Dedifferentiated amniotic fluid mesenchymal stem cell (primary cell): ENCODE measurements around the gene TBC1D9B.
"Not testable (repeated sequence)": the region's sequence is repeated elsewhere in the genome, so short reads cannot be mapped to it uniquely, and the experiment has no call there.

Experiments used
- DNase-seq: peaks from one replicate; pipeline ENCODE4 v3.0.0-alpha.2; 2016; ENCODE audit errors: extremely low spot score

Gene TBC1D9B

DNA sequence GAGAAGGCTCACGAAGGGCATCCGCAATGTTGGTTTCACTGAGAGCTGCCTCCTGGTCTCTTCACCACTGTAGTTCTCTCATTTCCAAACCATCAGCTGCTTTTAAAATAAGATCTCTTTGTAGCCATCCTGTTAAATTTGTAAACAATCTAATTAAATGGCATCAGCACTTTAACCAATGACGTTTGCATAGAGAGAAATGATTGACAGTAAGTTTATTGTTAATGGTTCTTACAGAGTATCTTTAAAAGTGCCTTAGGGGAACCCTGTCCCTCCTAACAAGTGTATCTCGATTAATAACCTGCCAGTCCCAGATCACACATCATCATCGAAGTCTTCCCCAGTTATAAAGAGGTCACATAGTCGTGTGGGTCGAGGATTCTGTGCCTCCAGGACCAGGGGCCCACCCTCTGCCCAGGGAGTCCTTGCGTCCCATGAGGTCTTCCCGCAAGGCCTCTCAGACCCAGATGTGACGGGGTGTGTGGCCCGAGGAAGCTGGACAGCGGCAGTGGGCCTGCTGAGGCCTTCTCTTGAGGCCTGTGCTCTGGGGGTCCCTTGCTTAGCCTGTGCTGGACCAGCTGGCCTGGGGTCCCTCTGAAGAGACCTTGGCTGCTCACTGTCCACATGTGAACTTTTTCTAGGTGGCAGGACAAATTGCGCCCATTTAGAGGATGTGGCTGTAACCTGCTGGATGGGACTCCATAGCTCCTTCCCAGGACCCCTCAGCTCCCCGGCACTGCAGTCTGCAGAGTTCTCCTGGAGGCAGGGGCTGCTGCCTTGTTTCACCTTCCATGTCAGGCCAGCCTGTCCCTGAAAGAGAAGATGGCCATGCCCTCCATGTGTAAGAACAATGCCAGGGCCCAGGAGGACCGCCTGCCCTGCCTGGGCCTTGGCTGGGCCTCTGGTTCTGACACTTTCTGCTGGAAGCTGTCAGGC, 70.4 kb downstream of the TBC1D9B start:
- DNase-seq, result no peak

DNA sequence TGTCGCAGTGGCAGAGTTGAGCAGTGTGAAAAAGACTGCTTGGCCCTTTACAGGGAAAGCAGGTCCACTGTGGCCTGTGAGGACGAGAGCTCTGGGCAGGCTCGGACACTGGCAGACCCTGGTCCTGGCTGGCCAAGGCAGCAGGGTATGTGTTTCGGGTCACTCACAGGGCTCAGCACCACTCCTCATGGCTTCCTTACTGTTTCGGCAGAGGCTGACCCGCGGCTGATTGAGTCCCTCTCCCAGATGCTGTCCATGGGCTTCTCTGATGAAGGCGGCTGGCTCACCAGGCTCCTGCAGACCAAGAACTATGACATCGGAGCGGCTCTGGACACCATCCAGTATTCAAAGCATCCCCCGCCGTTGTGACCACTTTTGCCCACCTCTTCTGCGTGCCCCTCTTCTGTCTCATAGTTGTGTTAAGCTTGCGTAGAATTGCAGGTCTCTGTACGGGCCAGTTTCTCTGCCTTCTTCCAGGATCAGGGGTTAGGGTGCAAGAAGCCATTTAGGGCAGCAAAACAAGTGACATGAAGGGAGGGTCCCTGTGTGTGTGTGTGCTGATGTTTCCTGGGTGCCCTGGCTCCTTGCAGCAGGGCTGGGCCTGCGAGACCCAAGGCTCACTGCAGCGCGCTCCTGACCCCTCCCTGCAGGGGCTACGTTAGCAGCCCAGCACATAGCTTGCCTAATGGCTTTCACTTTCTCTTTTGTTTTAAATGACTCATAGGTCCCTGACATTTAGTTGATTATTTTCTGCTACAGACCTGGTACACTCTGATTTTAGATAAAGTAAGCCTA, 71.3 kb downstream of the TBC1D9B start:
- no peak for DNase-seq

DNA sequence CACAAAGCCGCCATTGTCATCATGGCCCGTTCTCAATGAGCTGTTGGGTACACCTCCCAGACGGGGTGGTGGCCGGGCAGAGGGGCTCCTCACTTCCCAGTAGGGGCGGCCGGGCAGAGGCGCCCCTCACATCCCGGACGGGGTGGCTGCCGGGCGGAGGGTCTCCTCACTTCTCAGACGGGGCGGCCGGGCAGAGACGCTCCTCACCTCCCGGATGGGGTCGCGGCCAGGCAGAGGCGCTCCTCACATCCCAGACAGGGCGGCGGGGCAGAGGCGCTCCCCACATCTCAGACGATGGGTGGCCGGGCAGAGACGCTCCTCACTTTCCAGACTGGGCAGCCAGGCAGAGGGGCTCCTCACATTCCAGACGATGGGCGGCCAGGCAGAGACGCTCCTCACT, 72.8 kb downstream of the TBC1D9B start:
- not testable (repeated sequence) for DNase-seq

DNA sequence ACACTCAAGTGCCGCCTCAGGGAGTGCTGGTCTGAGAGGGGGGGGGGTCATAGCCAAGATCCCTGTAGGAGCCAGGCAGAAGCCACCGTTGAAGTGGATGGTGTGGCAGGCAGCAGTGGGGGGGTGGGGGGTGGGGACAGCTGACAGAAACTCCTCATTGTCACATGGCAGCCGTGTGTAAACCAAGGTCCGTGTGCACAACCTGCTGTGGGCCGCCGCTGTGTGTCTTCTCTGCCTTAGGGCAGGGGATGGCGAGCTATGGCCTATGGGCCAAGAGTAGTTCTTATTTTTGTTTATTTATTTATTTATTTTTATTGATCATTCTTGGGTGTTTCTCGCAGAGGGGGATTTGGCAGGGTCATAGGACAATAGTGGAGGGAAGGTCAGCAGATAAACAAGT, 73.6 kb downstream of the TBC1D9B start:
- no peak for DNase-seq

- DNase-seq, result no peak
These were observed 74.0 kb downstream of the TBC1D9B start for GRCh38 chr5:179833709-179834070.

DNA sequence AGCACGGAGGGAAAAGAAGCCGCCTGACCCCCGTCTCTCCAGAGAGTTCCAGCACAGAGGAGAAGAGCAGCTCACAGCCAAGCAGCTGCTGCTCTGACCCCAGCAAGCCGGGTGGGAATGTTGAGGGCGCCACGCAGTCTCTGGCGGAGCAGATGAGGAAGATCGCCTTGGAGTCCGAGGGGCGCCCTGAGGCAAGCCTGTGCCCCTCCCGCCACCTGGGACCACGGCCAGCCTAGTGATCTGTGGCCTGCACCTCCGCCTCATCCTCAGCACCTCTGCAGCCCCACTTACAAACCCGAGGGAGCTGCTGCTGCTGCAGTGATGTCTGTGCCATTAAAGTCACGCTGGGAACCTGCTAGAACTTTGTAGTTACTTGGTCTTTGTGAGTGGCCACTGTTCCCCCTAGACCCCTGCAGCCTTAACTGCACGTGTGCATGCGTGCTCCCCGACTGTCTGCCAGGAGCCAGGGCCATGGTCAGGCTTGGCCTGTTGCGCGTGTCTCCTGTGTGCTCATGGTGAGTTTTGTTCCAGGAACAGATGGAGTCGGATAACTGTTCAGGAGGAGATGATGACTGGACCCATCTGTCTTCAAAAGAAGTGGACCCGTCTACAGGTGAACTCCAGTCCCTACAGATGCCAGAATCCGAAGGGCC, 74.5 kb downstream of the TBC1D9B start:
- no peak for DNase-seq

- DNase-seq, result no peak
These were observed 75.5 kb downstream of the TBC1D9B start for GRCh38 chr5:179832039-179832745.

- no peak for DNase-seq
These were observed 76.8 kb downstream of the TBC1D9B start for GRCh38 chr5:179830818-179831468.

- no peak for DNase-seq
These were observed 77.8 kb downstream of the TBC1D9B start for GRCh38 chr5:179829732-179830435.

- no peak for DNase-seq
These were observed 78.8 kb downstream of the TBC1D9B start for GRCh38 chr5:179828756-179829421.

- no peak for DNase-seq
These were observed 80.0 kb downstream of the TBC1D9B start for GRCh38 chr5:179827680-179828079.

- DNase-seq, result no peak
These were observed 82.0 kb downstream of the TBC1D9B start for GRCh38 chr5:179825655-179826182.

DNA sequence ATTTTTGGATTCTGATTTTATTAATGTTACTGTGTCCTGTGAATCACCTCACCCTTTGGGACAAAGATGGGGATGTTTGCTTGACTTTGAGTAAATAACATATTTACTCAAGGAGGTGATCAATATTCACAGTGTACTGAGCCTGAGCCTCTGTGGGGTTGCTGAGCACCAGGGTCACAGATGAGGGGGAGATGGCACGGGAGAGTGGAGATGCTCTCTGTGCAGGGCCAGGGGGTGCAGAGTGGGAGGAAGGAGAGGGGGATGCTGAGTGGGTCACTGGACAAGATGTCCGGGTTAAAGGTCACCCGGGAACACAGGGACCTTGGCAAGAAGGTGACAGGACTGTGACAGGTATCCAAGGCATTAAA, 83.0 kb downstream of the TBC1D9B start:
- no peak for DNase-seq

DNA sequence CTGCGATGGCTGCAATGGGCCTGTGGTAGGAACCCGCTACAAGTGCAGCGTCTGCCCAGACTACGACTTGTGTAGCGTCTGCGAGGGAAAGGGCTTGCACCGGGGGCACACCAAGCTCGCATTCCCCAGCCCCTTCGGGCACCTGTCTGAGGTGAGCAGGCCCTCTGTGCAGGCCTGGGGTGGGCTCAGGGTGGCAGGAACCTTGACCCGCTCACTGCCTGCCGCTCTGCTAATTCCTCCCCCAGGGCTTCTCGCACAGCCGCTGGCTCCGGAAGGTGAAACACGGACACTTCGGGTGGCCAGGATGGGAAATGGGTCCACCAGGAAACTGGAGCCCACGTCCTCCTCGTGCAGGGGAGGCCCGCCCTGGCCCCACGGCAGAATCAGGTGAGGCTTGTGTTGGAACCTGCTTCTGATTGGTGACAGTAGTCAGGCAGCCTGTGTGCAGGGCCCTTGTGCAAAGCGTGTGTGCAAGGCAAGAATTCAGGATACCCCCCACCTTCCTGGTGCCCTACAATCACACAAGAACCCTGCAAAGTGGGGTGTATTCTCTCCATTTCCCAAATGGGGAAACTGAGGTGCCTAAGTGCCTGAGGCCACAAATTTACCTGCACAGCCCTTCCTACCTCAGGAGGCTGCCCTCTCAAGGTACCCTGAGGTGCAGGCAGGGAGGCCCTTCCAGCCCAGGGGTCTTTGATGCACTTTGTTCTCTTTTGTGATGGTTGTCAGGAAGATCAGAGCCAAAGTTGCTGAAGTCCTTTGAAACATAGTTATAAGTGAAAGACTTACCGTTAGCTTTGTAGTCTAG, 83.6 kb downstream of the TBC1D9B start:
- DNase-seq, result no peak

- no peak for DNase-seq
These were observed 85.2 kb downstream of the TBC1D9B start for GRCh38 chr5:179822444-179822990.

- no peak for DNase-seq
These were observed 85.7 kb downstream of the TBC1D9B start for GRCh38 chr5:179822059-179822432.

GRCh38 chr5:179821298-179822058, 86.2 kb downstream of the TBC1D9B start:
- peak; percentile 73 for DNase-seq
